Activated effector memory CD4-positive, alpha-beta T cell treated with anti-CD3 and anti-CD28 coated beads, Interleukin-2, amount 50 U/mL, for 16 hours (primary cell): ENCODE measurements around the gene MYLK4.

ENCODE experiments used
- DNase-seq: peaks from one replicate; pipeline ENCODE4 v3.0.0-alpha.2; 2020

The MYLK4 gene

GRCh38 chr6:2755456-2755855 lies 4.7 kb upstream of the MYLK4 start:
- no peak for DNase-seq

GRCh38 chr6:2754911-2755310 lies 4.2 kb upstream of the MYLK4 start:
- no peak for DNase-seq

- no peak for DNase-seq
These were observed 3.7 kb upstream of the MYLK4 start for GRCh38 chr6:2754393-2754792.

GRCh38 chr6:2753743-2754142 lies 3.0 kb upstream of the MYLK4 start:
- DNase-seq = no peak

GRCh38 chr6:2753110-2753489 lies 2.4 kb upstream of the MYLK4 start:
- DNase-seq = no peak

GRCh38 chr6:2752477-2753109 lies 1.9 kb upstream of the MYLK4 start:
- no peak for DNase-seq

GRCh38 chr6:2751871-2752270 lies 1.1 kb upstream of the MYLK4 start:
- DNase-seq = no peak

GRCh38 chr6:2749969-2750600 lies 637 bp downstream of the MYLK4 start:
- DNase-seq = peak; percentile 87

GRCh38 chr6:2748183-2748582 lies 2.5 kb downstream of the MYLK4 start:
- DNase-seq = no peak

- no peak for DNase-seq
These were observed 4.1 kb downstream of the MYLK4 start for GRCh38 chr6:2746557-2747061.

GRCh38 chr6:2745246-2745645 lies 5.5 kb downstream of the MYLK4 start:
- no peak for DNase-seq

GRCh38 chr6:2744778-2745177 lies 5.9 kb downstream of the MYLK4 start:
- DNase-seq = no peak

GRCh38 chr6:2744209-2744771 lies 6.4 kb downstream of the MYLK4 start:
- no peak for DNase-seq

- no peak for DNase-seq
These were observed 7.2 kb downstream of the MYLK4 start for GRCh38 chr6:2743280-2744208.

- no peak for DNase-seq
These were observed 9.0 kb downstream of the MYLK4 start for GRCh38 chr6:2741756-2742155.

- no peak for DNase-seq
These were observed 10.1 kb downstream of the MYLK4 start for GRCh38 chr6:2740581-2740980.

- DNase-seq = no peak
These were observed 11.4 kb downstream of the MYLK4 start for GRCh38 chr6:2739335-2739734.

GRCh38 chr6:2738373-2738979 lies 12.2 kb downstream of the MYLK4 start:
- DNase-seq = peak; percentile 74

GRCh38 chr6:2737885-2738284 lies 12.8 kb downstream of the MYLK4 start:
- no peak for DNase-seq

- no peak for DNase-seq
These were observed 16.1 kb downstream of the MYLK4 start for GRCh38 chr6:2734488-2735166.

GRCh38 chr6:2733736-2734480 lies 16.8 kb downstream of the MYLK4 start:
- DNase-seq = no peak

GRCh38 chr6:2733324-2733723 lies 17.4 kb downstream of the MYLK4 start:
- DNase-seq = no peak
